HepG2 (cell line): ENCODE data around the gene KRT40.

Experiments
- HDAC6 ChIP-seq: fragments of 200-600 bp; sonication (generic); IDR thresholded peaks from 2 replicates; pipeline ENCODE4 v1.7.0; 2017; ENCODE audit warnings: mild to moderate bottlenecking, antibody characterized with exemption, low read length, low read depth
- KDM4B ChIP-seq: sonication (generic); formaldehyde crosslinking; IDR thresholded peaks from 2 replicates; pipeline ENCODE4 v1.4.0; 2020; ENCODE audit warnings: missing genetic modification reagents
- NCOR1 ChIP-seq: fragments of 200-600 bp; sonication (generic); IDR thresholded peaks from 2 replicates; pipeline ENCODE4 v1.7.0; 2017; ENCODE audit warnings: antibody characterized with exemption, low read length, borderline replicate concordance
- POLR2A ChIP-seq, 2 experiments: IDR thresholded peaks; 2 replicates each; pipeline ENCODE4 v1.6.1; 2011; ENCODE audit warnings: low read depth in 2 of 2, low read length in 2 of 2, mild to moderate bottlenecking in 1 of 2, moderate library complexity in 1 of 2; ENCODE audit not compliant: insufficient read depth in 1 of 2

DNA sequence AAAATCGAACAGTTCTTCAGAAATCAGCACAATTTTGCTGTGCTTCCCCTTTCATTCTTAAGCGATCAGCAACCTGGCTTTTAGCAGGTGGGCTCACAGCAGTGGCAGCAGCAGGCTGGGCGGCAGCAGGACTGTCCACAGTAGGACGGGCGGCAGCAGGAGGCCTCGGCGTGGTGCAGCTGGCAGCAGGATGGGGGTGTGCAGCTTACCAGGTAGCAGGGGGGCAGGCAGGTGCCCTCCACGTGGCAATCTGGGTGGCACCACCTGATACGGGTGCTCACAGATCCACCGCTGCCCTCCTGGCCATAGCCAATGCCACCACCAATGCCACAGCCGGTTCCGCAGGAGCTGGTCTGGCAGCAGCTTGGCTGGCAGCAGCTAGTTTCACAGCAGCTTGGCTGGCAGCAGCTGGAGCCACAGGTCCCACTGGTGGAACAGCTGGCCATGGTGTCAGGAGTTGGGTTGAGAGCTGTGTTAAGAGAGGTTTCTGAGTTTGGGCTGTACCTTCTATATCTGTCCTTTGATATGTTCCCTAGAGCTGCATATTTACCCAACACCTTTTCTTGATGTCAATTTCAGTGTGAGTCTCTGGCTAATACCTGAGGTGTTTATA, 45.6 kb upstream of the KRT40 start, which contains the start of gene KRTAP1-4:
- no peak for TF ChIP-seq POLR2A (IDR thresholded peaks at IDR 0.05; ENCODE audit: insufficient read depth in 1 of 2, low read depth in 2 of 2, low read length in 2 of 2)
- TF ChIP-seq KDM4B (CRISPR knock-in tag) = no peak
- TF ChIP-seq NCOR1 = no peak
- no peak for TF ChIP-seq HDAC6
